NCI-H2107 (cell line): Measurements from ENCODE around the gene ZNF471.

ENCODE experiments used
- DNase-seq: peaks from one replicate; lab custom pipeline; 2025; lab: John Stamatoyannopoulos, UW

Gene ZNF471

DNA sequence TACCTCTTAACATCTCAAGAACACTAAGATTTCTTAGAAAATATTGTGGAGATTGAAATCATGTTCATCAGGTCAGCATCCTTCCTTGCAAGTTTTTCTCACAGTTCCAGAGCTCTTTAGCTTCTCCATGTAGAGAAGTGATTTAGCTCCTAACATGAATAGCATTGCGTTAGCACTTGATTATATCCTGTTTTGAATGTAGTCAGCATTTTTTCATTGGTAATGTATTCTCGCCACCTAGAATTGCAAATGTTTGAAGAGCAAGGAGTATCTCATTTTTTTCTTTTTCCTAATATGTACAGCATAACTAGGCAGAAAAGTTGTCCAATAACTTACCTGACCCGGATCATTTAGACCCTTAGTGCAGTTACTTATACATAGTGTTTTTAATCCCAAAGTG, 66.3 kb downstream of the ZNF471 start:
- no peak for DNase-seq

GRCh38 chr19:56577719-56578602, 70.3 kb downstream of the ZNF471 start:
- no peak for DNase-seq
